HEK293T (cell line): ENCODE results near the gene FSCN2.

Experiments used
- BHLHE40 ChIP-seq: fragments of 450-650 bp; IDR thresholded peaks from 2 replicates; pipeline ENCODE4 v1.6.1; 2016; ENCODE audit warnings: mild to moderate bottlenecking, moderate library complexity, borderline replicate concordance
- FOXA1 ChIP-seq: fragments of 450-650 bp; IDR thresholded peaks from 2 replicates; pipeline ENCODE4 v1.6.1; 2016; ENCODE audit warnings: mild to moderate bottlenecking
- FOXM1 ChIP-seq: fragments of 450-650 bp; IDR thresholded peaks from 2 replicates; pipeline ENCODE4 v1.6.1; 2017; ENCODE audit warnings: mild to moderate bottlenecking, borderline replicate concordance
- LEF1 ChIP-seq: fragments of 450-650 bp; IDR thresholded peaks from 2 replicates; pipeline ENCODE4 v1.6.1; 2017; ENCODE audit warnings: mild to moderate bottlenecking, borderline replicate concordance
- NFRKB ChIP-seq: fragments of 450-650 bp; IDR thresholded peaks from 2 replicates; pipeline ENCODE4 v1.6.1; 2016; ENCODE audit warnings: mild to moderate bottlenecking, moderate library complexity
- SP1 ChIP-seq: fragments of 450-650 bp; IDR thresholded peaks from 2 replicates; pipeline ENCODE4 v1.6.1; 2017
- SUZ12 ChIP-seq: fragments of 450-650 bp; IDR thresholded peaks from 2 replicates; pipeline ENCODE4 v1.6.1; 2016; ENCODE audit warnings: mild to moderate bottlenecking
- TARDBP ChIP-seq: fragments of 450-650 bp; IDR thresholded peaks from 2 replicates; pipeline ENCODE4 v1.6.1; 2016

DNA sequence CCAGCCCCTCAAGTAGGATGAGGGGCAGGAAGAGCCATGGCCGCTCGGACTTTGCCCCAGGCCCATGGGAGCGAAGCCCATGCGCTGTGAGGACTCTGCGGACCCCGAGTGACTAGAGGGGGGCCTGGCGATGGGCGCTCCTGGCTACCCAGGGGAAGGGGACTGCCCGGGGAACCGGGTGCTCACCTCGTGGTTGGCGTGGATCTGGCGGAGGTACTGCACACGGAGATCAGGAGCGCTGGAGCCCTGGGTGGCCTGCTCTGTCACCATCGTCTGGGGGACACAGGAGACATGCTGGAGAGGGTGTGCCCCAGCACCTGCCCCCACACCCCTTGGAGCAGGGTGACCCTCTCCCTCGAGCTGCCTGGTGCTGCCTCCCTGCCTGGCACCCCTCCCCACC is 12.9 kb downstream of the FSCN2 start:
- TF ChIP-seq SUZ12, result no peak
- no peak for TF ChIP-seq NFRKB
- no peak for TF ChIP-seq FOXM1
- no peak for TF ChIP-seq BHLHE40
- no peak for TF ChIP-seq SP1
- no peak for TF ChIP-seq FOXA1
- TF ChIP-seq TARDBP, result no peak
- TF ChIP-seq LEF1, result no peak
